ENCODE measurements around the gene ITPR3.

GRCh38 chr6:33620856-33621710 is at the start of gene ITPR3:
- TF ChIP-seq YY1 (IDR thresholded peaks at IDR 0.05; ENCODE audit: insufficient read depth, insufficient read length) (no peak), SUZ12 (IDR thresholded peaks at IDR 0.05; ENCODE audit: extremely low read depth, insufficient read depth, insufficient read length) (no peak), ZNF274 (IDR thresholded peaks at IDR 0.05; ENCODE audit: low read depth, low read length) (no peak)

Measured in NT2/D1 (cell line).